GF-D8 (cell line): ENCODE data around the gene TRH.

Experiments used
- DNase-seq: peaks from one replicate; lab custom pipeline; 2025; lab: John Stamatoyannopoulos, UW

Gene TRH, protein sequence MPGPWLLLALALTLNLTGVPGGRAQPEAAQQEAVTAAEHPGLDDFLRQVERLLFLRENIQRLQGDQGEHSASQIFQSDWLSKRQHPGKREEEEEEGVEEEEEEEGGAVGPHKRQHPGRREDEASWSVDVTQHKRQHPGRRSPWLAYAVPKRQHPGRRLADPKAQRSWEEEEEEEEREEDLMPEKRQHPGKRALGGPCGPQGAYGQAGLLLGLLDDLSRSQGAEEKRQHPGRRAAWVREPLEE

DNA sequence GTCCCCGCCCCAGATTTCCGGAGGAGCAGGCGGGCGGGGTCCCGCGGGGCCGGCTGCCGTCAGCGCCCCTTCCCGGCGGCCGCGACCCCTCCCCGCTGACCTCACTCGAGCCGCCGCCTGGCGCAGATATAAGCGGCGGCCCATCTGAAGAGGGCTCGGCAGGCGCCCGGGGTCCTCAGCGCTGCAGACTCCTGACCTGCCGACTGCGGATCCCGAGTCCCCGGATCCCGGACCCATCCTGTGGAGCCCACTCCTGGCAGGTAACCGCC is at the start of gene TRH:
Gene TRH, plus strand, starts transcription at position 157 of the 269 bp plus-strand sequence. CDS start 1,097 bp downstream, outside the sequence.
- DNase-seq: no peak

DNA sequence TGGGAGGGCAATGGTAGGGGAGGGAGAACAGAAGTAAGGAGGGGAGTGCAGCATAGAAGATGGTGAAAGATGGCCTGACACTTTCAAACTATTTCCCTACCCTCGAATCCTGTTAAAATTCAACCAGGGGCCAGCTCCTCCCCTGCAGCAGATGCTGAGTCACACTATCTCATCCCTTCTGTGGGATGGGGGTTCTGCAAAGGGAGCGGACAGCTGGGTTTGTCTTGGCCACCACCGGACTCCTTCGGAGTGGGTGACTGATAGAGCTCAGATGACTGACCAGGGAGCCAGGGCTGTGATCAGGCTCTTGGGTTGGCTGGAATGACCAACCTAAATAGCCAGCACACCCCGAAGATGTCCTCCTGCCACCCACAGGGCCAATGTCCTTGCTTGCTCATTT is 47.4 kb upstream of the TRH start:
- DNase-seq: no peak

DNA sequence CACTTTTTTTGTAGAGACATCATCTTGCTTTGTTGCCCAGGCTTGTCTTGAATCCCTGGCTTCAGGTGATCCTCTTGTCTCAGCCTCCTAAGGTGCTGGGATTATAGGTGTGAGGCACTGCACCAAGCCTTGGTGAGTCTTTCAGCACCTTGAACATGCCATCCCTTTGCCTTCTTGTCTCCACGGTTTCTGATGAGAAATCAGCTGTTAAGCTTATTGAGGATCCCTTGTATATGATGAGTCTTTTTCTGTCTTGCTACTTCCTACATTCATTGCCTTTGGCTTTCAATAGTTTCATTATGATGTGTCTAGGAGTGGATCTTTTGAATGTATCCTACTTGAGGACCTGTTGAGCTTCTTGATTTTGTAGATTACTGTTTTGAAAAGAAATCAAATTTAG is 45.1 kb upstream of the TRH start:
- DNase-seq: no peak

DNA sequence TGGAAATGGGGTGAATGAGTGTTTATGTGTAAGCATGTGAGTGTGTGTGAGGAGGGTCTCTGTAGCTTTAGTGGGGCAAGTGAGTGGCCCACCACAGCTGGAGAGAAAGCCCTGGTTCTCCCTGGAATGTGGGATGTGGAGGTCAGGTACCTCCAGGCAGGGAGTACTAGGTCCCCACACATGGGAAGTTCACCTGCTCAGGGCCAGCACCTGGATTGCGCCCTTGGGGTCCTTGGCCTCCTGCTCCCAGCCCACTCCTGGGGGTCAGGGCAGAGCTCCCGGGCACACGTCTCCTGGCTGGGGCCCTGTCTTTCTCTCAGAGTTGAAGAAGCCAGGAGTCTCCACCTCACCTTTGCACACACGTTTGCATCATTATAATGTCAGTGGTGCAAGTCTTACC is 41.0 kb upstream of the TRH start:
- DNase-seq: no peak

DNA sequence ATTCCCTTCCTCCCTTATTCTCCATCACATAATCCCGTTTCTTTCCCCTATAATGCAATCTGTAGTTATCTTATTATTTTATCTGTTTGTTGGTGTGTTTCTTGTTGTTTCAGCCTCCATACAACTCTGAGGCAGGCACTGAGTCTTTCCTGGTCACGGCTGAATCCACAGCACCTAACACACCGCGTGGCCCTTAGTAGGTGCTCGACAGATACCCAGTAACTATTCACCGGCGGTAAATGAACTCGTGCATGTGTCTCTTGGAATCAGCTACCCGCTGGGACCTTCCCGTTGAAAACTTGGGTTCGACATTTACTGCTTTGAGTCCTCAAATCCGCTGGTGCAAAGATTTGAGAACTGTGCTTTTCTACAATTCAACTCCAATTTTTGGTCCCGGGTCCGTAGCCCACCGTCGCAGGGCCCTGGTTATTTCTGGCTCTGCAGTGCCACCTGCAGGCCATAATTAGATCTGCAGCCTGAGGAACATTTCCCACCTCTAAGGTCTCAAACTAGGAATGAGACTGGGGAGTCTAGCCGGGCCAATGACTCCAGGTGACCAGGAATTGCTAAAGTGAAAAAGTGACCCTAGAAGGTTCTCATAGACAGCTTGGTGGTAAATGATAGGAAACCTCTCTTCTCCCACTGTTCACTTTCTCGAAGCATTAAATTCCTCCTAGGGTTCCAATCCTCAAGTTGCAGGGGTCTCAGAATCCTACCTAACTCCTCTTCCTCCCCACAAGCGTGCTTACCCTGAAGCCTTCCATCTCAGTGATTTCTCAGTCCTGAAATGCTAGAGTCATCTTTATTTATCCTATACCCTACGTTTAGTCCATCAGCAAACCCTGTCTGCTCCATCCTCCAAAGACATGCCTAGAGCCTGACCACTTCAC is 40.0 kb upstream of the TRH start:
- no peak for DNase-seq

DNA sequence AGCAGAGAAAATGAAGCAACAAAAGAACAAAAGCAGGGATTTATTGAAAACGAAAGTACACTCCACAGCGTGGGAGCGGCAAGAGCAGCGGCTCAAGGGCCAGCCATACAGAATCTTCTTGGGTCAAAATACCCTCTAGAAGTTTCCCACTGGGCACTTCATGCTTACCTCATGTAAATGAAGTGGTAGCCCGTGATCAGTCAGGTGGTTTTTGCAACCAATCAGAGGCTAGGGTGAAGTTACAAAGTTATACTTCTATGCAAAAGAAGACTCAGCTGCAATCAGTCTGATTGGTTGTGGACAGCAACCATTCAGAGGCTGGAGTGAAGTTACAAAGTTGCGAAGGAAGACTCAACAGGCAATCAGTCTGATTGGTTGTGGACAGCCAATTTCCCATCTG is 37.8 kb upstream of the TRH start:
- DNase-seq: peak; percentile 29

DNA sequence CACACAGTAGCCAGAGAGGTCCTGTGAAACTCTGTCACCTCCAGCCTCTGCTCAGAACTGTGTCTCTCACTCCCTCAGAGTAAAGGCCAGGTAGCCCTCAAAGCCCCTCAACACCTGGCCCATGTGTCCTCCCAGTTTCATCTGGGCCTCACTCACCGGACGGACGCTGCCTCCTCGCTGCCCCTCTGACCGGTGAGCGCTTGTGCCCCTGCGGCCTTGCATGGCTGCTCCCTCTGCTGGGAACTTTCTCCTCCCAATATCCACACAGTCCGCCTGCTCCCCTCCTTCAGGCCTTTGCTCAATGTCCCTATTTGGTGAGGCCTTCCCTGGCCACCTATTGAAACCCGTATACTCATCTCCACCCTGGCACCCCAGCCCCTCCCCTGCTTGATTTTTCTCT is 36.8 kb upstream of the TRH start:
- no peak for DNase-seq

DNA sequence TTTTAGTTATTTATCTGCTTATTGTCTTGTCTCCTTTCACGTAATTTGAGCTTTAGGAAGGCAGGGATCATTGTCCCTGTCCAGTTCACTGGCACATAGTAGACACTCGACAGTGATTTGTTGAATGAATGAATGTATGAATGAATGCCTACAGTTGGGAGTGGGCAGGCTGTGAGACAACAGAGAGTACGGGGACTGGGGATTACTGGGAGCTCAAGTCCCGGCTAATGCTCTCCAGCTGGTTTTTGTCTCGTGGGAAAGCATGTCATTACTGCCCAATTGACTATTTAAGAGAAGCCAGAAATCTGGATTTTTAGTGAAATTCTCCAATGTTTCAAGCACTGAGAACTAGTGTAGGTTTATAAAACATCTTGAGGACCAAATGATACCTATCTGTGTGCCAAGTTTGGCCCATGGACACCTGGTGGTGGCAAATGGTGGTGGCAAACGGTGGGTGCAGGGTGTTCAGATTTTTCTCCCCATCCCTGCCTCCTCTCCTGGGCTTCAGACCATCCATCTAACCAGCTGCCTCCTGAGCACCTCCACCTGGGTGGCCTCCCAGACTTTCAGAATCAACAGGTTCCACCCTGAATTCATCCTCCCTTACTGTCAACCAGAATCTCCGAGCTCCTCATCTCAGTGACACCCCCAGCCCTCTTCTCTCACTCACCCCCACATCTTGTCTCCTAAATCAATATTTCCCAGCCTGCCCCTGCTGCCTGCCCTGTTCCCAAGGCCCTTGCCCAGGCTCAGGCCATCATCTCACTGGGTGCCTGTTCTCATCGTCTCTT is 36.2 kb upstream of the TRH start:
- no peak for DNase-seq

DNA sequence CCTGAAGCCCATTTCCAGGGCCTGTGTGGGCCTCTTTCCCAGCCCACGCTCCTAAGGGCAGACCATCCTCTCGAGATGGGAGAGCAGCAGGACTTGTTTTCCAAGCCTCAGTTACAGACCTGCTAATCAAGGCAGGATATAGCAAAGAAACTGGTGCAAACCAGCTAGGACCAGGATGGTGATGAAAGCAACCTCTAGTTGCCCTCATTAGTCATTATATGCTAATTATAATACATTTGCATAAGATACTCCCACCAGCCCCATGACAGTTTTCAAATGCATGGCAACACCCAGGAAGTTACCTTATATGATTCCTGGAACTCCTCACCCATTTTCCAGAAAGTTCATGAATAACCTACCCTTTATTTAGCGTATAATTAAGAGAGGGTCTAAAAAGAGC is 34.4 kb upstream of the TRH start:
- DNase-seq: no peak

DNA sequence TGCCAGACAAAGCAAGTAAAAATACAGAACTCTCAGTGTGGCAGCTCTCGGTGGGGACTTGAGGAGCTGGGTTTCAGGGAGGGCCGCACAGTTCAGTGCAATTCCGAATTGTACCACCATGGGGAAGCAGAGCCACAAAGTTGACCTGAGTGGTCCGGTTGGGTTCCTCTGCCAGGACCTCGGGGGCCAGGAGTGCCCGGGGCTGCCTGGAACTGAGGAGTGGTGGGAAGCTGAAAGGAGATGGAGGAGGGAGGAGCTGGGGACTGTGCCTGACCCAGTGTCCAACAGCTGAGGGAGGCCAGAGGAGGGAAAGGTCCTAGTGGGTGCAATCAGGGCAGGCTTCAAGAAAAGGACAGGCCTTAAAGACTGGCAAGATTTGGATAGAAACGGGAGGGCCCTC is 32.2 kb upstream of the TRH start:
- DNase-seq: no peak

DNA sequence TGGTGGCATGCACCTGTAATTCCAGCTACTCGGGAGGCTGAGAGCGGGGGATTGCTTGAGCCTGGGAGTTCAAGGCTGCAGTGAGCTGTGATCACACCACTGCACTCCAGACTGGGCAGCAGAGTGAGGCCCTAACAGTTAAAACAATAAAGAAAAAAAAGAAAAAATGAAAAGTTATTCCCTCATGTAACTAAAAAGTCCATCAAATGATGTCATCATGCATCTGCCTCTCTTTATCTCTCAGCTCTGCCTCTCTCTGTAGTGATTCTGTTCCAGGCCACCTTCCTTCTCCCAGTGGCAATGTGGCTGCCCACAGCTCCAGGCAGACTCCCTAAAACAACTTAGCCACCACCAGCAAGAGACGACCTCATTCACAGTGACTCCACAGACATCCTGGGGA is 31.5 kb upstream of the TRH start:
- DNase-seq: no peak

DNA sequence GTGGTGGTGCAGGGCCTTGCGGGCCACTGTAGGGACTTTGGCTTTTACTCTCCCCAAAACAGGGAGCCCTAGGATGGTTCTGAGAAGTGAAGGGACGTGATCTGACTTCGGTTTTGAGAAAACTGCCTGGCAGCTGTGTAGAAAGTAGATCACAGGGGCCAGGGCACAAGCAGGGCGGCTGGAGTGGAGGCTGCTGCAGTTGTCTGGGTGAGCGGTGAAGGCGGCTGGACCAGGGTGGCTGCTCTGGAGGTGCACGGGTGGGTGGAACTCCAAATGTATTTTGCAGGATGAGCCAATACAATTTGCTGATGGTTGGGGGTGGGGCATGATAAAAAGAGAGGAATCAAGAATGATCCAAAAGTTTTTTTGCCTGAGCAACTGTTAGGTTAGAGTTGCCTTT is 29.8 kb upstream of the TRH start:
- no peak for DNase-seq

DNA sequence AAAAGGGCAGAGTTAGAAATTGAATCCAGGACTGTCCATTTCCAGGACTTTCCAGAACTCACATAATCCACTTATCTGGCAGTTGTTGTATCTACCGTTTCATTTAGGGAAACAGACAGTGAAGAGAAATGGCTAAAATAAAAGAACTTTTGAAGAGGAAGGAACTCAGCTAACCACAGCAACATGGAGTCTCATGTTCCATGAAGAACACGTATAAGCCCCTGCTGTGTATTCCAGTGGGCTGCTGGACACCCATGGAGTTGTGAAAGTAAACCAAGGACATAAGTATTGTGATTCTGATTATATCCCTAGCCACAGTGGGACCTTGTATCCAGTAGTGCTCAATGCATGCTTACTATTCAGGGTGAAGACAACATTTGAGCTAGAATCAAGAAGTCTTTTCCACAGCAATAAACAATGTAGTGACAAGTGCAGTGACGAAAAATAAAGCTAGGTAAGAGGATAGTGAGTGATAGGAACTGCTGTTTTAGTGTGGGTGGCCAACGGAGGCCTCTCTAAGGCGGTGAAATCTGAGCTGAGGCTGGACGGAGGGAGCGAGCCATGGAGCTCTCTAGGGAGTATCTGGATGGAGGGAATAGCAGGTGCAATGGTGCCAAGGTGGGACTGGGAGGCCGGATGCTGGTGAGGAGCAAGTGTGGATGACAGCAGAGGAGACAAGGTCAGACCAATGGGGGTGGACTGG is 26.8 kb upstream of the TRH start:
- peak; percentile 31 for DNase-seq

DNA sequence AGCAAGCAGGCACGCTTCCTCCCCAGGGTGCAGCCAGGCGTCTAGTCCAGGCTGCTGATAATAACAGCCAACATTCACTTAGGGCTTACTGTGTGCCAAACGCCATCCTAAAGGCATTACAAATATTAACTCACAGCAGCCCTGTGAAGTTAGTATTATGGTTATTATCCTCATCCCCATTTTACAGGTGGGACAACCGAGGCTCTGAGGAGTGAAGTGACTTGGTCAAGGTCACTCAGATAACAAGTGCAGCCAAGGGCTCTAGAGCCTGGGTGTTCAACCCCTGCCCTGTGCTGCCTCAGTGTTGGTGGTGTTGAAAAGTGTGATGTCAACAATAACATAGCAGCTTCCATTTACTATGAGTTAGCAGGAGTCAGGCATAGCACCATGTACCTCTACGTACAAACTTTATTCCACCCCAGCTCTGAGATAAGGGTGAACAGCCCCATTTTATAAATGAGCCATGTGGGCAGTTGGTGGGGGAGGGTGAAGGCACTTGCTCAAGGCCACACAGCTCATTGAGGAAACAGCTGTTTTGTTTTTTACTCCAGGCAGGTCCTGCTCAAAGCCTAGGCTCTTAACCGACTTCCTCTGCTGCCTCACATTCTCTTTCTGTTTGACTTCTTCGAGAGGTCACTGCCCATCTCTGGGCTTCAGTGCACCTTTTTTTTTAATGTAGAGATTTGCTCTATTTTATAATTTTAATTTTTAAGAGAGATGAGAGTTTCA is 24.0 kb upstream of the TRH start:
- DNase-seq: peak; percentile 91

DNA sequence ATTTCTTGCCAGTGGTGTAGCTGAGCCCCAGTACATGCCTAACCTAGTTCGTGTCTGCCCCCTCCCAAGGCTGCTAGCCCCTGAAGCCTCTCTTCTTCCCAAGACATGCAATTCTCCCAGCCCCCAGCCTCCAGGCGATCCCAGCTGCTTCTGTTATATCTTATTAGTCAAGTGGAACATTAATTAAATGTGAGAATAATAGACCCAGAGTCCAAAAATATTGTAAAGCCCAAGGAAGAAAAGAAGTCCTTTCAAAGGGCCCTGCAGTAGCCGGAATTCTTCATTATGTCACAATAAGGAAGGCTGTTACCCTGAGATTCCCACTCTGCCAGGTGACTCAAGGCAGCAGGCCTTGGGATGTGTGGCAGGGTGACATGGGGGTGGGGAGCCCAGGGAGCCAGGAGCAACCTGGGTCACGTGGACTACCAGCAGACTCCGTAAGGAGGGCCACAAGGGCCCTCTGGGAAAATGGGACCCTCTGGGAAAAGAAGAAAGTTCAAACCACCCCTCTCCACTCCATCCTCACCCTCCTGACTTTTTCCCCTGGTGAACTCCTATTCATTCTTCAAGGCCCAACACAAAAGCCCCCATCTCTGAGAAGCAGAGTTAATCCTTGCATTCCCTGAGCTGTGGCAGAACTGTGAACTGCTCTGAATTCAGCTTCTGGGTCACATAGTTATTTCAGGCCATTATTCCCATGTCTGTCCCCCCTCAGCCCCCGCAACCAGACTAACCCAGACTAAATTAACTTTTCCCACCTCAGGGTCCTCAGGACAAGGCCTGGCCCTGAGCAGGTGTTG is 21.8 kb upstream of the TRH start:
- DNase-seq: no peak

DNA sequence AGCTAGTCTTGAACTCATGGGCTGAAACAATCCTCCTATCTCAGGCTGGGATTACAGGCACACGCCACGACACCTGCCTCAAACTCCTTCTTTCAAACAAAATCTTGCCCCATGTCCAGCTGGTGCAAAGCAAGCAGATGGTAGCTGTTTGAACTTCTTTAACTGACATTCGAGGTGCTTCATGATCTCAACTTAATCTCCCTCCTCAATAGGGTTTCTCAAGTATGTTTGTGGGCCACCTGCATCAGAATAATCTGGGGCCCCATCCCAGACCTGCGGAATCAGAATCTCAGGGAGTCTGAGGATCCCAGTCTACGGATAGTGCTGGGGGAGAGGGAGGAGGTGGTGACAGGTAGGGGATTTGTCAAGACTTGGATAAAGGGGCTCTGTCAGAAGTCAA is 20.9 kb upstream of the TRH start:
- DNase-seq: no peak

DNA sequence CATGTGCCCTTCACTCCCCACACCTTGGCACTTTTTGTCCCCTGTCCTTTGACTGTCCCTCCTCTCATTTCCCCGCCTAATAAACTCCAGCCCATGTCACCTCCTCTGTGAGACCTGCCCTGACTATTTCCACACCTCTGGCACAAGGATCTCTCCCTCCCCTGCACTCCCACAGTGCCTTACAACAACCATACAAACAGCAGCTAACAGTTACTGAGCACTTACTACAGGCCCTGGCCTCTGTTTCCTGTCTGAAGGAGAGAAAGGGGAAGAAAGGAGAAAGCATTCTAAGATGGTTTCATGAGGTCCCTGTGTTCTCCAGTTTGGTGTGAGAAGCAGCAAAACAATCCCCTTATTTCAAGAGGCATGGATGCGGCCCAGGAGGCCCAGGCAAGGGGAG is 20.0 kb upstream of the TRH start:
- DNase-seq: peak; percentile 78

DNA sequence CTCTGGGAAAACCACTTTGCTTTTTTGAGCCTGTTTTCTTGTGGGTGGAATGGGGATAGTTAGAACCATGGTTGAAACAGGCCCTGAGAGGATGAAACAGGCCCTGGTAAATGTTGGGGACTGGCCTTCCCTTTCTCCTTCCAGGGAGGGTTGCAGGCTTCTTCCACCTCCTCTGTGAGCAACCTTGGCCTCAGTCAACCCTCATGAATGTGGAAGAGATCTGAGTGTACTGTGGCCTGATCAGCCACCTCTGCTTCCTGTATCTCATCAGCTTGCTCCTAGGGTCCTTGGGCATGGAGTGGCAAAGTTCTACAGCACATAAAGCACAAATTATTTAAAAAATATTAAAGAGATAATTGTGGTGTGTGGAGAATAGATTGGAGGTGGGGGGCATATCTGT is 17.6 kb upstream of the TRH start:
- DNase-seq: no peak

DNA sequence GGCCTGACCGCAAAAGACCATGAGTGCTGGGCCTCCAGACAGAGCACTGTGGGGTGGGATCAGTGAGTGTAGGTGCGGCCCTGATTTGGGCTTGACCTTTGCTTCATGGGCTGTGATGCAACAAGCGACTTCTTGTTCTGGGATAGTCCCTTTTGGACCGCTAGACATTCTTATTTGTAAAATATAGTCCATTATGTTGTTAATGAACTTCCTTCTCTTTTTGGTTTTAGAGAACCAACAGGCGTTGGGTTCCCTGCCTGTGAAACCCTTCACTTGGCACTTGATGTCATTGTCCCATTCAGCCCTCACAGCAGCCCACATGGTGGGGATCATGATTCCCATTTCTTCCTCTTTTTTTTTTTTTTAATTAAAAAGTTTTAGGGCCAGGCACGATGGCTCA is 15.8 kb upstream of the TRH start:
- no peak for DNase-seq

DNA sequence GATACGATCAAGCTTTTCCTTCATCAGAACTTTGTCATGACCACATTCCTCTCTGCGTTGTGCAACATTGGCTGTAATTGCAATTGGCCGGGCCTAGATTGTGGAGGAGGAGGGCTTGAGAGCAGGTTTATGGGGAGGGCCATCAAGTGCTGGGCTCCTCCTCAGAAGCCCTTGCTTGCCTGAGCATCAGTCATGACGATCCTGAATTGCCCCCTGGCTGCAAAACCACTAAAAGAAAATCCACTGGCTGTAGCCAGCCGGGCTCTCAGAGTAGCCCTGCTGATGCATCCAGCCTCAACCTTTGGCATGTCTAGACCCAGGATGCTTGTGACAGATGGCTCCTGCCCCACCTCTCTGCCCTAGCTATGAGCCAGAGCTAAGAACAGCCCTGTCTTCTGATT is 13.4 kb upstream of the TRH start:
- no peak for DNase-seq

DNA sequence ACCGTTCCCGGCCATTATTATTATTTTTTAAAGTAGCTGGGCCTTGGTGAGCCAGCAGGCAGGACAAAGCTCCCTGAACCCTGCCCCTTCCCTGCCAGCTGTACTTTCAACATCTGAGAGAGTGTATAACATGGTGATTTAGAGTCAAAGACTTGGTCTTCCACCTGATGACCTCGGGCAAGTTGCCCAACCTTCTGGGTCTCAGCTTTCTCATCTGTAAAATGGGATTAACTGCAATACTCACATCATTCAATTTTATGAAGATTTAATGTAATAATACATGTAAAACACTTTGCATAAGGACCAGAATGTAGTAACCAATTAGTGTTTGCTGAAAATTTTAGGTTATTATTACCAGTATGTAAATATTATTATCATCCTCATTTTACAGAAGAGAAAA is 11.9 kb upstream of the TRH start:
- DNase-seq: no peak
